Caco-2 (cell line): ENCODE data around the gene PKHD1. TPM values are rescaled to one million over a fixed set of nuclear protein-coding genes. Genes with fewer than 3 reads are reported as not detected.

Source experiments
- BruUV-seq: library from RNA; stranded (reverse); fragments of 400-500 nt; replicated peaks from 2 replicates; lab custom pipeline; 2021; lab: Mats Ljungman, UMichigan
- CTCF ChIA-PET: fragments of 300-600 bp; sonication (Branson Sonifier 250); formaldehyde crosslinking; loops from one replicate; lab custom pipeline; 2022; ENCODE audit warnings: antibody characterized with exemption; lab: Charles Lee
- POLR2A ChIA-PET: fragments of 300-600 bp; sonication (Branson Sonifier 250); formaldehyde crosslinking; loops from one replicate; lab custom pipeline; 2022; ENCODE audit warnings: antibody characterized with exemption; lab: Charles Lee
- DNase-seq, 2 experiments: peaks; one replicate each; pipeline versions ENCODE4 v3.0.0 to v3.0.0-alpha.2; 2020 to 2022
- H3K27me3 ChIP-seq: replicated peaks from 2 replicates; pipeline ENCODE4 v1.6.0; 2011; ENCODE audit warnings: low read length; ENCODE audit not compliant: control insufficient read depth, insufficient read depth
- H3K36me3 ChIP-seq: 2 replicates; pipeline ENCODE4 v1.5.1; 2011; ENCODE audit warnings: low read length; ENCODE audit not compliant: control insufficient read depth, insufficient read depth
- H3K4me1 ChIP-seq: fragments of 250-450 bp; sonication (Bioruptor Pico); 2 replicates; pipeline ENCODE4 v1.5.1; 2020; ENCODE audit warnings: mild to moderate bottlenecking
- H3K4me3 ChIP-seq: 2 replicates; pipeline ENCODE4 v1.5.1; 2011; ENCODE audit warnings: low read depth, mild to moderate bottlenecking, control low read depth, low read length
- H3K9me3 ChIP-seq: fragments of 250-450 bp; sonication (Bioruptor Pico); 2 replicates; pipeline ENCODE4 v1.5.1; 2020; ENCODE audit warnings: mild to moderate bottlenecking, moderate library complexity
- H3K27ac Mint-ChIP-seq: one replicate; pipeline ENCODE4 v1.8.0; 2022; ENCODE audit warnings: mixed read lengths; ENCODE audit not compliant: unreplicated experiment
- H3K27me3 Mint-ChIP-seq: one replicate; pipeline ENCODE4 v1.8.0; 2022; ENCODE audit warnings: mixed read lengths; ENCODE audit not compliant: insufficient read depth, unreplicated experiment
- H3K36me3 Mint-ChIP-seq: one replicate; pipeline ENCODE4 v1.8.0; 2022; ENCODE audit warnings: mild to moderate bottlenecking, mixed read lengths; ENCODE audit not compliant: insufficient read depth, unreplicated experiment
- H3K4me1 Mint-ChIP-seq: one replicate; pipeline ENCODE4 v1.8.0; 2022; ENCODE audit warnings: low read depth, mixed read lengths; ENCODE audit not compliant: unreplicated experiment
- H3K4me3 Mint-ChIP-seq: one replicate; pipeline ENCODE4 v1.8.0; 2022; ENCODE audit warnings: mild to moderate bottlenecking, moderate library complexity, mixed read lengths; ENCODE audit not compliant: unreplicated experiment
- H3K9me3 Mint-ChIP-seq: one replicate; pipeline ENCODE4 v1.8.0; 2022; ENCODE audit warnings: mixed read lengths; ENCODE audit not compliant: unreplicated experiment
- intact Hi-C: fragments of 100-400 bp; cut with micrococcal nuclease; formaldehyde crosslinking; loops from one replicate; pipeline ENCODE4 v1.10.0; 2022; ENCODE audit not compliant: unreplicated experiment
- total RNA-seq: library from RNA; stranded (reverse); gene quantifications from 2 replicates; pipeline ENCODE4 v1.2.3, GENCODE V29; 2022
- TF ChIP-seq, protein P1 (sequence below), 2 experiments: fragments of 200-600 bp in 1 of 2; IDR thresholded peaks; 1 replicate in 1 of 2; 2 replicates in 1 of 2; pipeline versions ENCODE4 v1.5.1 to v1.8.0; 2011 to 2022; ENCODE audit warnings: antibody characterized with exemption in 1 of 2, control low read depth in 1 of 2, inconsistent platforms in 1 of 2, low read depth in 1 of 2, low read length in 1 of 2, mild to moderate bottlenecking in 1 of 2, moderate library complexity in 1 of 2; ENCODE audit not compliant: insufficient read depth in 1 of 2, severe bottlenecking in 1 of 2, unreplicated experiment in 1 of 2

PKHD1 gene
- total RNA-seq, 1 experiment from 2014 or later = 3.3 TPM

GRCh38 chr6:52074155-52074554, 13.3 kb downstream of the PKHD1 start:
- Histone ChIP-seq H3K4me3 (no peak overlapping the region), H3K4me1 (no peaks in the 10 kb centered on the region), H3K36me3 (peaks cover 1% of the 10 kb centered on the region; the same call in 1 of the 2 replicates), H3K27me3 (no peaks in the 10 kb centered on the region), H3K9me3 (no peaks in the 10 kb centered on the region)
- TF ChIP-seq, protein P1, sequence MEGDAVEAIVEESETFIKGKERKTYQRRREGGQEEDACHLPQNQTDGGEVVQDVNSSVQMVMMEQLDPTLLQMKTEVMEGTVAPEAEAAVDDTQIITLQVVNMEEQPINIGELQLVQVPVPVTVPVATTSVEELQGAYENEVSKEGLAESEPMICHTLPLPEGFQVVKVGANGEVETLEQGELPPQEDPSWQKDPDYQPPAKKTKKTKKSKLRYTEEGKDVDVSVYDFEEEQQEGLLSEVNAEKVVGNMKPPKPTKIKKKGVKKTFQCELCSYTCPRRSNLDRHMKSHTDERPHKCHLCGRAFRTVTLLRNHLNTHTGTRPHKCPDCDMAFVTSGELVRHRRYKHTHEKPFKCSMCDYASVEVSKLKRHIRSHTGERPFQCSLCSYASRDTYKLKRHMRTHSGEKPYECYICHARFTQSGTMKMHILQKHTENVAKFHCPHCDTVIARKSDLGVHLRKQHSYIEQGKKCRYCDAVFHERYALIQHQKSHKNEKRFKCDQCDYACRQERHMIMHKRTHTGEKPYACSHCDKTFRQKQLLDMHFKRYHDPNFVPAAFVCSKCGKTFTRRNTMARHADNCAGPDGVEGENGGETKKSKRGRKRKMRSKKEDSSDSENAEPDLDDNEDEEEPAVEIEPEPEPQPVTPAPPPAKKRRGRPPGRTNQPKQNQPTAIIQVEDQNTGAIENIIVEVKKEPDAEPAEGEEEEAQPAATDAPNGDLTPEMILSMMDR (IDR thresholded peaks at IDR 0.05; ENCODE audit: insufficient read depth in 1 of 2, low read depth in 1 of 2, low read length in 1 of 2, severe bottlenecking in 1 of 2, unreplicated experiment in 1 of 2) = no peak
- Mint-ChIP-seq H3K36me3 (no peaks in the 10 kb centered on the region), H3K27ac (no peak overlapping the region), H3K27me3 (no peaks in the 10 kb centered on the region), H3K9me3 (no peaks in the 10 kb centered on the region), H3K4me3 (no peak overlapping the region), H3K4me1 (no peaks in the 10 kb centered on the region)
- intact Hi-C loops = no loop called here
- DNase-seq = no peak
- CTCF ChIA-PET = no interaction called here
- POLR2A ChIA-PET = no interaction called here
- BruUV-seq = no TSS peak

DNA sequence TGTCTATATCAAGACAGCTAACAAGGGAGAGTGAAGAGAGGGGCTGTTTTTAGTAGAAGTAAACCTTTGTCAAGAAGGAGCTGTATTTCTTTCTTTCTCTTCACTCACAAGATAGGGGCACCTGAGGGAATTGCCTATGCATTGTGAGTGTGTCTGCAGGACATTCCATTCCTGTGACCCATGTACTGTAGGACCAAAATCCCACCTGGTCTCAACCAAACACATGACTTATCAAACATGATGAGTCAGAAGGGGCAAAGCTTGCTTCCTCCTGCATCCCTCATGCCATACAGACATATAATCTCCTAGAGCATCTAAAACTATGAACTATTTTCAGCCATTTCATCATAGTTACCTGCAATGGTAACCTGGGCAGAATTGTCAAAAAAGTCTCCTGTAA, 21.8 kb downstream of the PKHD1 start:
- DNase-seq = peak in 1 of 2 experiments; percentile 18
- TF ChIP-seq, protein P1 (IDR thresholded peaks at IDR 0.05; ENCODE audit: insufficient read depth in 1 of 2, low read depth in 1 of 2, low read length in 1 of 2, severe bottlenecking in 1 of 2, unreplicated experiment in 1 of 2) = no peak
- H3K36me3 ChIP-seq = no peaks in the 10 kb centered on the region; the same call in 1 of the 2 replicates
- Mint-ChIP-seq H3K27ac (no peak overlapping the region), H3K4me3 (no peak overlapping the region), H3K36me3 (no peaks in the 10 kb centered on the region), H3K9me3 (no peaks in the 10 kb centered on the region), H3K4me1 (peaks cover 7% of the 10 kb centered on the region), H3K27me3 (no peaks in the 10 kb centered on the region)
- H3K4me3 ChIP-seq = no peak overlapping the region
- intact Hi-C loops = no loop called here
- H3K27me3 ChIP-seq = no peaks in the 10 kb centered on the region
- ChIA-PET CTCF (no interaction called here), POLR2A (no interaction called here)
- no TSS peak for BruUV-seq
- 0 out of 2 replicates have a peak, but pooled peaks cover 4% of the 10 kb centered on the region for H3K4me1 ChIP-seq
- H3K9me3 ChIP-seq = no peaks in the 10 kb centered on the region

- H3K4me3 ChIP-seq = no peak overlapping the region
- intact Hi-C loops = loop anchor here (1.0 kb wide), 4 partner anchors 24 to 200 kb away; partner anchors contain the start of gene PKHD1
- H3K9me3 ChIP-seq = no peaks in the 10 kb centered on the region
- ChIA-PET CTCF (interaction anchor here (1.3 kb wide), 1 partner anchor 14 kb away, joined by 4 read pairs; no protein-coding TSS in a partner anchor), POLR2A (no interaction called here)
- BruUV-seq = no TSS peak
- Mint-ChIP-seq H3K4me3 (no peak overlapping the region), H3K36me3 (no peaks in the 10 kb centered on the region), H3K27me3 (no peaks in the 10 kb centered on the region), H3K27ac (peak overlapping the region; percentile 59), H3K4me1 (peaks cover 7% of the 10 kb centered on the region), H3K9me3 (no peaks in the 10 kb centered on the region)
- H3K27me3 ChIP-seq = no peaks in the 10 kb centered on the region
- no peaks in the 10 kb centered on the region; the same call in 1 of the 2 replicates for H3K36me3 ChIP-seq
- H3K4me1 ChIP-seq = 0 out of 2 replicates have a peak, but pooled peaks cover 4% of the 10 kb centered on the region
- TF ChIP-seq, protein P1 (IDR thresholded peaks at IDR 0.05; ENCODE audit: insufficient read depth in 1 of 2, low read depth in 1 of 2, low read length in 1 of 2, severe bottlenecking in 1 of 2, unreplicated experiment in 1 of 2) = peak; percentile 55 to 71
- peak; percentile 48 to 63 for DNase-seq
Observed at GRCh38 chr6:52063584-52064344, 23.6 kb downstream of the PKHD1 start.
